Muscle of leg (tissue), 11 donors: ENCODE data around the gene RNF113A. TPM values are rescaled to one million over a fixed set of nuclear protein-coding genes. Genes with fewer than 3 reads are reported as not detected.
"Not testable (repeated sequence)": the region's sequence is repeated elsewhere in the genome, so short reads cannot be mapped to it uniquely, and the experiment has no call there.

Source experiments
- DNase-seq: peaks from one replicate; pipeline ENCODE4 v3.0.0; 2013
- H3K27ac ChIP-seq: one replicate; pipeline ENCODE4 v1.5.1; 2013; ENCODE audit warnings: mild to moderate bottlenecking, low read length, control low read depth
- H3K27me3 ChIP-seq: one replicate; pipeline ENCODE4 v1.6.1; 2013; ENCODE audit warnings: low read length; ENCODE audit not compliant: control insufficient read depth, insufficient read depth
- H3K36me3 ChIP-seq: one replicate; pipeline ENCODE4 v1.6.1; 2013; ENCODE audit warnings: low read length; ENCODE audit not compliant: control insufficient read depth, insufficient read depth
- H3K4me1 ChIP-seq: one replicate; pipeline ENCODE4 v1.6.1; 2013; ENCODE audit warnings: low read length; ENCODE audit not compliant: control insufficient read depth, insufficient read depth
- H3K4me3 ChIP-seq: one replicate; pipeline ENCODE4 v1.5.1; 2013; ENCODE audit warnings: low read length, control low read depth
- H3K9me3 ChIP-seq: replicated peaks from 2 replicates; pipeline ENCODE4 v1.6.1; 2013; ENCODE audit warnings: low read depth, low read length; ENCODE audit not compliant: control insufficient read depth
- WGBS: methylation state at CpG from one replicate; pipeline ENCODE4 v1.1.5; 2013; ENCODE audit warnings: missing lambda C conversion rate; ENCODE audit not compliant: insufficient coverage; 5-methylcytosine and 5-hydroxymethylcytosine counted together
- polyA plus RNA-seq, 8 donors: library from polyadenylated mRNA; unstranded; fragments of 120-200 nt; gene quantifications; one replicate each; pipeline versions ENCODE4 v1.2.1 to v1.2.3, GENCODE V29; 2013; ENCODE audit warnings: inconsistent platforms in 1 of 8, low replicate concordance in 1 of 8; ENCODE audit not compliant: insufficient read length in 8 of 8, insufficient read depth in 1 of 8
- total RNA-seq: library from RNA; stranded (reverse); fragments of 120-200 nt; gene quantifications from one replicate; pipeline ENCODE4 v1.2.4, GENCODE V29; 2013

RNF113A gene
- total and polyA plus RNA-seq, 9 donors = 8.1 to 11.9 (median 9.4) TPM

DNA sequence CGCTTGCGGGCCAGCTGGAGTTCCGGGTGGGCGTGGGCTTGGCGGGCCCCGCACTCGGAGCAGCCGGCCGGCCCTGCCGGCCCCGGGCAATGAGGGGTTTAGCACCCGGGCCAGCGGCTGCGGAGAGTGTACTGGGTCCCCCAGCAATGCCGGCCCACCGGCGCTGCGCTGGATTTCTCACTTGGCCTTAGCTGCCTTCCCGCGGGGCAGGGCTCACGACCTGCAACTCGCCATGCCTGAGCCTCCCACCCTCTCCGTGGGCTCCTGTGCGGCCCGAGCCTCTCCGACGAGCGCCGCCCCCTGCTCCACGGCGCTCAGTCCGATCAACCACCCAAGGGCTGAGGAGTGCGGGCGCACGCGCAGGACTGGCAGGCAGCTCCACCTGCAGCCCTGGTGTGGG lies 19.1 kb upstream of the RNF113A start:
- not testable (repeated sequence) for H3K27me3 ChIP-seq, H3K36me3 ChIP-seq, H3K9me3 ChIP-seq, H3K4me1 ChIP-seq, H3K27ac ChIP-seq, H3K4me3 ChIP-seq, DNase-seq
- 74% methylated on average over 32 of the region's 36 CpGs for WGBS

DNA sequence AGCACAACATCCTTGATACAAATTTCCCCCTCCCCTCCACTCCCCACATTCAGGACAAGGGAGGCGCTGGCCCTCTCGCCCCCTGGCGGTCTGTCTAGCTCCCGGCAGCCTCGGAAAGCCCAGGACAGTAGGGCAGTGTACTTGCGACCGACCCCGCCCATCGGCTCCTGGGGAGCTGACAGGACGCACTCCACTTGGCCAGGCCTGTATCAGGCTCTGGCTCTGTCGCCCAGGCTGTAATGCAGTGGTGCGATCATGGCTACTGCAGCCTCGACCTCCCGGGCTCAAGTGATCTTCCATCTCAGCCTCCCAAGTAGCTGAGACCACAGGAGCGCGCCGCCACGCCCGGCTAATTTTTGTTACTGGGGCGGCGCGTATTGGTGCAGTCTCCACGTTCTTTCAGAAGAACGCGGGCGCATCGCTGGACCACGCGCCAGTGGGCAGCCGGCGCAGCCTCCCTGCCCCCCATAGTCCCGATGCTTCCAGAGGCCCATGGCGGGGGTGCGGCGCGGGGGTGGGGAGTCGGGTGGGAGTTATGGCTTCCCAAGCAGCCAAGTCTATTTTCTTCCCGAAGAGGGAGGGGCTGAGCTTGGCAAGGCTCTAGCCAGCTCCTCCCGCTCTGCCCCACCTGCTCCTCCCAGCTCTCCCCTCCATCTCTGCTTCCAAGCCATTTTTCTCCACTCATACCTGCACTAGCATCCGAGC lies 16.3 kb upstream of the RNF113A start:
- Histone ChIP-seq H3K27ac (no peak overlapping the region), H3K4me1 (no peaks in the 10 kb centered on the region), H3K27me3 (peaks cover 3% of the 10 kb centered on the region), H3K36me3 (no peaks in the 10 kb centered on the region), H3K4me3 (no peak overlapping the region), H3K9me3 (peaks cover 2% of the 10 kb centered on the region)
- WGBS = 21% methylated on average over 20 of the region's 40 CpGs
- peak; percentile 34 for DNase-seq

DNA sequence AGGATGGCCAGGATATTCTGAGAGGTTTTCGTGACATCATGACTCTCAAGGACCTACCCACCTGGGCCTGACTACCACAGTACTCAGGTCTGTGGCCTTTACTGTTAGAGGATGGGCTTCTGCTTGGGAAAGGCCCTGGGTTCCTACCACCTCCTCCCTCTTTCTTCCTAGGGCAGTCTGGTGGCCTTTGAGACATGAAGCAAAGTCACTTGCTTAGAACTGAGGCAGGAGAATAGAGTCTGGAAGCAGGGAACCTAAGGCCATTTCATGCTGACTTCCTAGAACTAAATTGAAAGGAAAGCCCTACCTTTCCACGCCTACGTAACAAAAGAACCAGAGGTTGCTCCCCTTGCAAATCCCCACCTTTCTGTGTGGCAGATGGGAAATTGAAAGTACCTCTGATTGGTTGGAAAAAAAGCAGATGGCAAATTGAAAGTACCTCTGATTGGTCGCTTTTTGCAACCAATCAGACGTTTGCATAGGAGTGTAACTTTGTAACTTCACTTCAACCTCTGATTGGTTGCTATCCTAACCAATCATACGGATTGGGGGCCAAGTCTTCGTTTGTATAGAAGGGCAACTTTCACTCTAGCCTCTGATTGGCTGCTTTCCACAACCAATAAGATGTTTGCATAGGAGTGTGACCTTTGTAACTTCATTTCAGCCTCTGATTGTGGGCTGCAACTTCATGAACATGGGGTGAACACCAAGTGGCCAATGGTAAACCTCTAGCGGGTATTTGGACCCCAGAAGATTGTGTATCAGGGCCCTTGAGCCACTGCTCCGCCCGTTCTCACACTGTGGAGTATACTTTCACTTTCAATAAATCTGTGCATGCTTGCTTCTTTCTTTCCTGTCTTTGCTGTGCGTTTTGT lies 14.3 kb upstream of the RNF113A start:
- Histone ChIP-seq H3K27me3 (peaks cover 3% of the 10 kb centered on the region), H3K27ac (no peak overlapping the region), H3K4me1 (no peaks in the 10 kb centered on the region), H3K9me3 (peaks cover 2% of the 10 kb centered on the region), H3K36me3 (no peaks in the 10 kb centered on the region), H3K4me3 (no peak overlapping the region)
- peak; percentile 9 for DNase-seq
- 80% methylated on average over 4 of the region's 11 CpGs for WGBS

DNA sequence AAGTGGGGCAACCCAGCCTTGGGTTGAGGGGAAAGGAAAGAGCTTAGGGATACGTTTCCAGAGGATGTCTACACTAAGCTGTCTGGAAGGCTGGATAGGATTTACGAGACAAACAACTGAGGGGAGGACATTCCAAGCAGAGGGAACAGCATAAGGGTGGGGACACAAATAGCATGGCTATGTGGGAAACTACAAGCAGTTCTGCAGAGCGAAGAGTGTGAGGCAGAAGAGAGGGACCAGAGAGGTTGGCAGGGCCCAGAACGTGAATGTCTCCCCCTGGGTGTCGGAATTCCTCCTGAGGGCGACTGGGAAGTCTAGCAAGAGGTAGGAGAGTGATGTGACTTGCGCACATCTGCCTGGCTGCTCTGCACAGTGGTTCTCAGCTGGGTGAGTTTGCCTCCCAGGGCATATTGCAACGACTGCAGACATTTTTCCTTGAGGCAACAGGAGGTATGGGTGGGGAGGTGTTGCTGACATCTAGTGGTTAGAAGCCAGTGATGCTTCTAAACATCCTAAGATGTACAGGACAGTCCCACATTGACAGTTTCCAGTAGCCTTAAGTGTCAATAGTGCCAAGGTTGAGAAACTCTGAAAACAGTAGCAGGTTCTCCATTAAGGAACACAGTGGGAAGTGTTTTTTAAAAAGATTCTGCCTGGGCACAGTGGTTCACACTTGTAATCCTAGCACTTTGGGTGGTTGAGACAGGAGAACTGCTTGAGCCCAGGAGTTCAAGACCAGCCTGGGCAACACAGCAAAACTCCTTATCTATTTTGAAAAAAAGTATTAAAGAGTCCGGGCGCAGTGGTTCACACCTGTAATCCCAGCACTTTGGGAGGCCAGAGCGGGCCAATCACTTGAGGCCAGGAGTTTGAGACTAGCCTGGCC lies 9.3 kb upstream of the RNF113A start:
- WGBS = 45% methylated on average over 7 of the region's 11 CpGs
- Histone ChIP-seq H3K4me3 (no peak overlapping the region), H3K9me3 (no peaks in the 10 kb centered on the region), H3K27ac (no peak overlapping the region), H3K4me1 (no peaks in the 10 kb centered on the region), H3K36me3 (no peaks in the 10 kb centered on the region), H3K27me3 (no peaks in the 10 kb centered on the region)
- peak; percentile 58 for DNase-seq

DNA sequence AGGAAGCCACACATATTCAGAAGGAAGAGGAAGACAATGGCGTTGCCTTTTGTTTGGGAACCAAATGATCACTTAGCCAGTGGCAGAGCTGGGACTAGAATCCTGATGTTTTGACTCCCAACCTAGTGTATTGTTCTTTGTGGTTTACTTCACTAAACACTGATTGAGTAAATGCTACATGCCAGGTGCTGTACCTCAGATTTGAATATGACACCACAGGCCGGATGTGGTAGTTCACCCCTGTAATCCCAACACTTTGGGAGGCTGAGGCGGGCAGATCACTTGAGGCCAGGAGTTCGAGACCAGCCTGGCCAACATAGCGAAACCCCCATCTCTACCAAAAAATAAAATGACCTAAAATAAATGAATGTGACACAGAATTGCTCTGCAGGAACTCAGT lies 8.5 kb upstream of the RNF113A start:
- no peaks in the 10 kb centered on the region for H3K9me3 ChIP-seq
- no peaks in the 10 kb centered on the region for H3K4me1 ChIP-seq
- no peak for DNase-seq
- H3K27ac ChIP-seq = no peak overlapping the region
- no peaks in the 10 kb centered on the region for H3K27me3 ChIP-seq
- 80% methylated on average over 1 of the region's 5 CpGs for WGBS
- no peak overlapping the region for H3K4me3 ChIP-seq
- H3K36me3 ChIP-seq = no peaks in the 10 kb centered on the region

DNA sequence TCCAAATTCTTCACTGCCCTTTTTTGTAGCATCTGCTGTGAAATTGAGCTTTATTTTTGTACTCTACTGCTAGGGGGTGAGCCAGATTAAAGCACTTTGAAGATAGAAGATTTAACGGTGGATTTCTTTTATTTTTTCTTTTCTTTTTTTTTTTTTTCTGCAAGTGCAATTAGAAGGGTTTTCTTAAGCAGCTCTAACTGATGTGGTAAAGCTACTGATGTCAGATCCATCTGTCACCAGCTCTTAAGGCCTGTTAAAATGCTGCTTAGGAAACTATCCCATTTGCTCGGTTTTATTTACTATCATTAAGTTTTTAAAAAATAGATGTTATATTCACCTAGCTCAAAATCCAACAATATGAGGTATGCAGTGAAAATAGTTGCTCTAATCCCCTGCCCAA lies 7.2 kb upstream of the RNF113A start:
- Histone ChIP-seq H3K9me3 (no peaks in the 10 kb centered on the region), H3K36me3 (no peaks in the 10 kb centered on the region), H3K27me3 (no peaks in the 10 kb centered on the region), H3K4me3 (no peak overlapping the region), H3K27ac (no peak overlapping the region), H3K4me1 (no peaks in the 10 kb centered on the region)
- no CpG with 5 or more reads among the region's 2 CpGs for WGBS
- DNase-seq = no peak

DNA sequence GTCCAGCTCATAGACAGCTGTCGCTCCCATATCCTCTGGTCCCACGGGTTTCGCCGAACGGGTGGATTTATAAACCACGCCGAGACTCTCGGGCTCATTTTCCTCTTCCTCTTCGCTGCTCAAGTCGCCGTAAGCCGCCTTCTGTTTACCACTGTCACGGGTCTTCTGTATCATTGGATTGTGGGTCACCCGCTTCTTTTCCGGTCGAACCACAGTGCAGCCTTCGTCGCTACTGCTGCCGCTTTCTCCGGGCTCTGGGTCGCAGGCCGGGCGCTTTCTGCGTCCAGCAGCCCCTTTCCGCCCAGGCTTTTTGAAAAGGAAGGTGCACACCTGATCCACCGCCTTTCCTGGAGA lies 311 bp downstream of the RNF113A start:
- Histone ChIP-seq H3K27me3 (no peaks in the 10 kb centered on the region), H3K4me3 (peak overlapping the region; percentile 75), H3K9me3 (peaks cover 2% of the 10 kb centered on the region), H3K36me3 (no peaks in the 10 kb centered on the region), H3K4me1 (no peaks in the 10 kb centered on the region), H3K27ac (peak overlapping the region; percentile 99)
- DNase-seq = no peak
- 28% methylated on average over 26 of the region's 26 CpGs for WGBS

DNA sequence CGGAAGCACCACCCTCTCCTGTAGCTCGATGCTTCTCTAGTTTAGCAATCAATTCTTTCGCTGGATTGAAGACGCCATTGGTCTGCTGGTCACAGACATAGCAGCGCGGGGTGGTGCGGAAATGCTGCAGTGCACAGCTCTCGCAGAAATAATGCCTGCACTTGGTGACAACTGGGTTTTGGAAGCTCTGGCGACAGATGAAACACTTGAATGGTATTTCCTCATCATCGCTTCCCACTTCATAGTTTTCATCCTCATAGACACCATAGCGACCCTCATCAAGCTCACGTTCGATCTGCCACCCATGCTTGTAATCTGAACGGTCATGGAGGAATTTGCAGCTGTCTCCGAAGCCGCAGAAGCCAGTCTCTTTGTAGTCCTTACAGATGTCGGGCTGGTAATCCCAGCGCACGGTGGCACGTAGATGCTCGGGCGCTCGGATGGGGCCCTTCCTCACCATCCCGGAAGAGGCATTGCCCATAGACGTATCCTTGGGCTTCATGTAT lies 854 bp downstream of the RNF113A start:
- H3K27ac ChIP-seq = peak overlapping the region; percentile 99
- peaks cover 2% of the 10 kb centered on the region for H3K9me3 ChIP-seq
- peak; percentile 30 for DNase-seq
- peak overlapping the region; percentile 75 for H3K4me3 ChIP-seq
- no peaks in the 10 kb centered on the region for H3K4me1 ChIP-seq
- H3K36me3 ChIP-seq = no peaks in the 10 kb centered on the region
- 37% methylated on average over 25 of the region's 25 CpGs for WGBS
- no peaks in the 10 kb centered on the region for H3K27me3 ChIP-seq

DNA sequence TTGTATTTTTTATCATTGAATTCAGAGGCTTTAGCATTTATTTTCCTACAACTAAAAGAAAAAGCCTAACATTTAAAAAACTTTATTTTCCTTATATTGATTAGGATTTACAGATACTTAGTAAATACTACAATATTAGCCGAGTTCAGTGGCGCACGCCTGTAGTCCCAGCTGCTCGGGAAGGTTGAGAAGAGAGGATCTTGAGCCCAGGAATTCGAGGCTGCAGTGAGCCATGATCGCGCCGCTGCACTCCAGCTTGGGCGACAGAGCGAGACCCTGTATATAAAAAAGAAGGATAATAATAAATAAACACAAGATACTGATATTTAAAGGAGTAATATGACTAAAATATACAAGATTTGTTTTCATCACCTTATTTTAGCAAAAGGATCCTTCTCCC lies 18.1 kb downstream of the RNF113A start:
- Histone ChIP-seq H3K36me3 (peaks cover 2% of the 10 kb centered on the region), H3K27me3 (no peaks in the 10 kb centered on the region), H3K27ac (peak overlapping the region; percentile 98), H3K4me1 (peaks cover 2% of the 10 kb centered on the region), H3K9me3 (no peaks in the 10 kb centered on the region), H3K4me3 (peak overlapping the region; percentile 82)
- no CpG with 5 or more reads among the region's 10 CpGs for WGBS
- peak; percentile 20 for DNase-seq
